ENCODE measurements around the gene SLC29A3.

The SLC29A3 gene

GRCh38 chr10:71288461-71288860 lies 30.6 kb upstream of the SLC29A3 start:
- TF ChIP-seq SIN3A (IDR thresholded peaks at IDR 0.05; ENCODE audit: borderline replicate concordance, insufficient read depth, low read length) (no peak), TAF1 (IDR thresholded peaks at IDR 0.05; ENCODE audit: borderline replicate concordance, insufficient read depth, low read length) (no peak), POLR2AphosphoS5 (IDR thresholded peaks at IDR 0.05; ENCODE audit: low read depth, low read length) (no peak), FOXP2 (optimal IDR thresholded peaks at IDR 0.05; ENCODE audit: borderline replicate concordance, extremely low read depth, extremely low read length, insufficient read depth) (no peak), REST (IDR thresholded peaks at IDR 0.05; ENCODE audit: insufficient read depth in 1 of 2, low read depth in 2 of 2, low read length in 2 of 2) (no peak)

- no peak for TF ChIP-seq REST (IDR thresholded peaks at IDR 0.05; ENCODE audit: insufficient read depth in 1 of 2, low read depth in 2 of 2, low read length in 2 of 2)
- no peak for TF ChIP-seq SIN3A (IDR thresholded peaks at IDR 0.05; ENCODE audit: borderline replicate concordance, insufficient read depth, low read length)
Measured at GRCh38 chr10:71289421-71290130, 29.5 kb upstream of the SLC29A3 start.

- TF ChIP-seq SIN3A (IDR thresholded peaks at IDR 0.05; ENCODE audit: borderline replicate concordance, insufficient read depth, low read length), result no peak
- TF ChIP-seq REST (IDR thresholded peaks at IDR 0.05; ENCODE audit: insufficient read depth in 1 of 2, low read depth in 2 of 2, low read length in 2 of 2), result no peak
- TF ChIP-seq POLR2AphosphoS5 (IDR thresholded peaks at IDR 0.05; ENCODE audit: low read depth, low read length), result no peak
- no peak for TF ChIP-seq FOXP2 (optimal IDR thresholded peaks at IDR 0.05; ENCODE audit: borderline replicate concordance, extremely low read depth, extremely low read length, insufficient read depth)
- TF ChIP-seq TAF1 (IDR thresholded peaks at IDR 0.05; ENCODE audit: borderline replicate concordance, insufficient read depth, low read length), result no peak
Measured at GRCh38 chr10:71290331-71290730, 28.7 kb upstream of the SLC29A3 start.

GRCh38 chr10:71290806-71291527 lies 28.1 kb upstream of the SLC29A3 start:
- TF ChIP-seq SIN3A (IDR thresholded peaks at IDR 0.05; ENCODE audit: borderline replicate concordance, insufficient read depth, low read length), result no peak
- TF ChIP-seq FOXP2 (optimal IDR thresholded peaks at IDR 0.05; ENCODE audit: borderline replicate concordance, extremely low read depth, extremely low read length, insufficient read depth), result no peak
- no peak for TF ChIP-seq POLR2AphosphoS5 (IDR thresholded peaks at IDR 0.05; ENCODE audit: low read depth, low read length)
- TF ChIP-seq REST (IDR thresholded peaks at IDR 0.05; ENCODE audit: insufficient read depth in 1 of 2, low read depth in 2 of 2, low read length in 2 of 2), result no peak
- TF ChIP-seq TAF1 (IDR thresholded peaks at IDR 0.05; ENCODE audit: borderline replicate concordance, insufficient read depth, low read length), result no peak

Measured in PFSK-1 (cell line).